Measurements from ENCODE around the gene MMRN1. TPM values are rescaled to one million over a fixed set of nuclear protein-coding genes. Genes with fewer than 3 reads are reported as not detected.

The MMRN1 gene
- total RNA-seq, 1 experiment from 2014 or later = not detected

DNA sequence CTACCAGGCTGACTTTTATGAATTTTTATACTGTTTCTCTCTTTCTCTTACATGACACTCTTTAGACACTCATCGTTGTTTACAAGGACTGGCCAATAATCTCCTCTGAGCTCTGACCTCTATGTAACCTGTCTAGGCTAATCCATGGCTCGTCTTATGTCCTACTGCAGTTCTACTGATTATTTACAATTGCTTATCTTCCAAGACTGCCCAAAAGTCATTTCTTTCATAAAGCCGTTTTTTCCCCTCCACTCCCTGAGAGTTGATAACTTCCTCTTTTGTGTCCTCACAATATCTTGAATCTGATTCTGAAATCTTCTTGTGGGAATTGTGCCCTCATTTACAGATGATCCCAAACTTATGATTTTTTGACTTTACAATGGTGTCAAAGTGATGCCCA, 39.4 kb upstream of the MMRN1 start:
- Histone ChIP-seq H3K4me1 (ENCODE audit: control insufficient read depth, insufficient read depth, low read length) (no peaks in the 10 kb centered on the region), H3K36me3 (ENCODE audit: control insufficient read depth, insufficient read depth, low read length) (no peaks in the 10 kb centered on the region), H3K27me3 (ENCODE audit: control insufficient read depth, insufficient read depth, low read length) (no peaks in the 10 kb centered on the region), H3K4me3 (ENCODE audit: low read depth in 2 of 2, low read length in 2 of 2) (no peak overlapping the region), H3K27ac (ENCODE audit: low read length) (no peak overlapping the region), H3K9me3 (ENCODE audit: control insufficient read depth, insufficient read depth, low read depth, low read length) (no peaks in the 10 kb centered on the region)
- TF ChIP-seq, protein P1, sequence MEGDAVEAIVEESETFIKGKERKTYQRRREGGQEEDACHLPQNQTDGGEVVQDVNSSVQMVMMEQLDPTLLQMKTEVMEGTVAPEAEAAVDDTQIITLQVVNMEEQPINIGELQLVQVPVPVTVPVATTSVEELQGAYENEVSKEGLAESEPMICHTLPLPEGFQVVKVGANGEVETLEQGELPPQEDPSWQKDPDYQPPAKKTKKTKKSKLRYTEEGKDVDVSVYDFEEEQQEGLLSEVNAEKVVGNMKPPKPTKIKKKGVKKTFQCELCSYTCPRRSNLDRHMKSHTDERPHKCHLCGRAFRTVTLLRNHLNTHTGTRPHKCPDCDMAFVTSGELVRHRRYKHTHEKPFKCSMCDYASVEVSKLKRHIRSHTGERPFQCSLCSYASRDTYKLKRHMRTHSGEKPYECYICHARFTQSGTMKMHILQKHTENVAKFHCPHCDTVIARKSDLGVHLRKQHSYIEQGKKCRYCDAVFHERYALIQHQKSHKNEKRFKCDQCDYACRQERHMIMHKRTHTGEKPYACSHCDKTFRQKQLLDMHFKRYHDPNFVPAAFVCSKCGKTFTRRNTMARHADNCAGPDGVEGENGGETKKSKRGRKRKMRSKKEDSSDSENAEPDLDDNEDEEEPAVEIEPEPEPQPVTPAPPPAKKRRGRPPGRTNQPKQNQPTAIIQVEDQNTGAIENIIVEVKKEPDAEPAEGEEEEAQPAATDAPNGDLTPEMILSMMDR (IDR thresholded peaks at IDR 0.05) = no peak
- no peak for TF ChIP-seq TCF7L2 (IDR thresholded peaks at IDR 0.05; ENCODE audit: low read depth, low read length)
- no peak for TF ChIP-seq SIN3A (IDR thresholded peaks at IDR 0.05; ENCODE audit: borderline replicate concordance, insufficient read depth, low read depth, low read length)
- no peak for TF ChIP-seq POLR2AphosphoS5 (IDR thresholded peaks at IDR 0.05; ENCODE audit: low read depth, low read length)
- in situ Hi-C loops (cut with HindIII; ENCODE audit: low pct_unique_long_range_greater_than_20kb, low sequenced_read_pairs) (no loop called here), intact Hi-C loops (cut with micrococcal nuclease; ENCODE audit: unreplicated experiment) (no loop called here)
- ATAC-seq (no peak), DNase-seq (ENCODE audit: low read depth, low spot score) (no peak)
- no TSS peak for BruUV-seq (replicated peaks)
- ChIA-PET POLR2A (no interaction called here), CTCF (no interaction called here)

DNA sequence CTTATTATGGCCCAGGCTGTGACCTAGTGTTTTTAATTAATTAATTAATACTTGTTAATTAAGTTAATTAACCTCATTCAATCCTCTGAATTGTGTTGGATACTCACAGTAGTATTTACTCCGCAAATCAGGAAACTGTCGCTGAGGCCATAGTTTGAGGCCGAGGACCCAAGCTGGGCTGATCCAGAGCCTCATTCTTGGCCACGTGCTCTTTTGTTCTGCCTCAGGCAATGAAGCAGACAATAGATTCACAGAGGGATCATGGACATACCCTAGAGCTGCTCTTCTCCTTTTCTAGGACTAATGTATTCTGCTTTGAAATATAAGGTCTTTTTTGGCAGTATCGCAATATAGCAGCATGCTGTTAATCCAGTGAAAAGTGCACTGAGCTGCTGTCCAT, 33.7 kb upstream of the MMRN1 start:
- ChIA-PET CTCF (no interaction called here), POLR2A (no interaction called here)
- H3K27ac ChIP-seq (ENCODE audit: low read length) = no peak overlapping the region
- no peak for TF ChIP-seq TCF7L2 (IDR thresholded peaks at IDR 0.05; ENCODE audit: low read depth, low read length)
- TF ChIP-seq, protein P1 (IDR thresholded peaks at IDR 0.05) = no peak
- TF ChIP-seq POLR2AphosphoS5 (IDR thresholded peaks at IDR 0.05; ENCODE audit: low read depth, low read length) = no peak
- no peak for TF ChIP-seq SIN3A (IDR thresholded peaks at IDR 0.05; ENCODE audit: borderline replicate concordance, insufficient read depth, low read depth, low read length)
- TF ChIP-seq, protein P2, sequence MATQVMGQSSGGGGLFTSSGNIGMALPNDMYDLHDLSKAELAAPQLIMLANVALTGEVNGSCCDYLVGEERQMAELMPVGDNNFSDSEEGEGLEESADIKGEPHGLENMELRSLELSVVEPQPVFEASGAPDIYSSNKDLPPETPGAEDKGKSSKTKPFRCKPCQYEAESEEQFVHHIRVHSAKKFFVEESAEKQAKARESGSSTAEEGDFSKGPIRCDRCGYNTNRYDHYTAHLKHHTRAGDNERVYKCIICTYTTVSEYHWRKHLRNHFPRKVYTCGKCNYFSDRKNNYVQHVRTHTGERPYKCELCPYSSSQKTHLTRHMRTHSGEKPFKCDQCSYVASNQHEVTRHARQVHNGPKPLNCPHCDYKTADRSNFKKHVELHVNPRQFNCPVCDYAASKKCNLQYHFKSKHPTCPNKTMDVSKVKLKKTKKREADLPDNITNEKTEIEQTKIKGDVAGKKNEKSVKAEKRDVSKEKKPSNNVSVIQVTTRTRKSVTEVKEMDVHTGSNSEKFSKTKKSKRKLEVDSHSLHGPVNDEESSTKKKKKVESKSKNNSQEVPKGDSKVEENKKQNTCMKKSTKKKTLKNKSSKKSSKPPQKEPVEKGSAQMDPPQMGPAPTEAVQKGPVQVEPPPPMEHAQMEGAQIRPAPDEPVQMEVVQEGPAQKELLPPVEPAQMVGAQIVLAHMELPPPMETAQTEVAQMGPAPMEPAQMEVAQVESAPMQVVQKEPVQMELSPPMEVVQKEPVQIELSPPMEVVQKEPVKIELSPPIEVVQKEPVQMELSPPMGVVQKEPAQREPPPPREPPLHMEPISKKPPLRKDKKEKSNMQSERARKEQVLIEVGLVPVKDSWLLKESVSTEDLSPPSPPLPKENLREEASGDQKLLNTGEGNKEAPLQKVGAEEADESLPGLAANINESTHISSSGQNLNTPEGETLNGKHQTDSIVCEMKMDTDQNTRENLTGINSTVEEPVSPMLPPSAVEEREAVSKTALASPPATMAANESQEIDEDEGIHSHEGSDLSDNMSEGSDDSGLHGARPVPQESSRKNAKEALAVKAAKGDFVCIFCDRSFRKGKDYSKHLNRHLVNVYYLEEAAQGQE (IDR thresholded peaks at IDR 0.05; ENCODE audit: insufficient read depth in 1 of 2, low read depth in 2 of 2, low read length in 1 of 2) = no peak
- in situ Hi-C loops (cut with HindIII; ENCODE audit: low pct_unique_long_range_greater_than_20kb, low sequenced_read_pairs) = no loop called here
- no peaks in the 10 kb centered on the region for H3K9me3 ChIP-seq (ENCODE audit: control insufficient read depth, insufficient read depth, low read depth, low read length)
- intact Hi-C loops (cut with micrococcal nuclease; ENCODE audit: unreplicated experiment) = no loop called here
- no peaks in the 10 kb centered on the region for H3K4me1 ChIP-seq (ENCODE audit: control insufficient read depth, insufficient read depth, low read length)
- DNase-seq (ENCODE audit: low read depth, low spot score) (no peak), ATAC-seq (no peak)
- H3K27me3 ChIP-seq (ENCODE audit: control insufficient read depth, insufficient read depth, low read length) = no peaks in the 10 kb centered on the region
- no peaks in the 10 kb centered on the region for H3K36me3 ChIP-seq (ENCODE audit: control insufficient read depth, insufficient read depth, low read length)
- no peak overlapping the region for H3K4me3 ChIP-seq (ENCODE audit: low read depth in 2 of 2, low read length in 2 of 2)
- BruUV-seq (replicated peaks) = no TSS peak
